ENCODE results near the gene DOCK2. TPM values are rescaled to one million over a fixed set of nuclear protein-coding genes. Genes with fewer than 3 reads are reported as not detected.
A peak's percentile ranks its signal among the peaks of the same experiment; 100 is the strongest.

Gene DOCK2
- total RNA-seq, 1 experiment from 2014 or later, result 2.2 TPM

DNA sequence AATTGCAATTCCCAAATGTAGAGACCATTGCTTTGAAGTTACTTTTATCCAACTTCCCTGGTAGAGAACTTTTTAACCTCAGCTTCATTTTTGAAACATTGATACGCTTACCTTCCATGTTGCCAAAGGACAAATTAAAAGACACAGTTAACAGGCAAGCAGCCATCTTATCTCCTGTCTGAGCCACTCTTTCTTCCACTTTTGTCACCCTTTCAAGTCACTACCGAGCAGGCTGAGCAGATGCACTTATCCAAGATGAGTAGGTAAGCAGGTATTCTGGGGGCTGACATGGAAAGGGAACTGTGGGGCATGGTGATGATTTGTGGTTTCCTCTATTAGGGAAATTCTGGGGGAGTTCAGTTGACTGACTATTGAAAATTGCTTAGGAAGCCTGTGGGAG is 66.7 kb downstream of the DOCK2 start:
- Histone ChIP-seq H3K36me3 (ENCODE audit: insufficient read depth, low read length, poor library complexity, severe bottlenecking) (no peaks in the 10 kb centered on the region), H3K4me1 (ENCODE audit: insufficient read depth, low read length, poor library complexity, severe bottlenecking) (peaks cover 25% of the 10 kb centered on the region), H3K4me3 (ENCODE audit: low read depth, low read length, poor library complexity, severe bottlenecking) (no peak overlapping the region), H3K27ac (ENCODE audit: low read depth, low read length, poor library complexity, severe bottlenecking) (no peak overlapping the region), H3K9me3 (ENCODE audit: low read depth, low read length, poor library complexity, severe bottlenecking) (no peaks in the 10 kb centered on the region), H3K27me3 (replicated peaks; ENCODE audit: insufficient read depth, low read depth, low read length, poor library complexity) (no peaks in the 10 kb centered on the region)
- intact Hi-C loops (cut with micrococcal nuclease; ENCODE audit: unreplicated experiment), result loop anchor here (2.0 to 5.0 kb wide), 2 partner anchors 398 to 513 kb away; no protein-coding TSS in a partner anchor
- POLR2A ChIA-PET (ENCODE audit: low non-redundant PET), result no interaction called here
- TF ChIP-seq, protein P1, sequence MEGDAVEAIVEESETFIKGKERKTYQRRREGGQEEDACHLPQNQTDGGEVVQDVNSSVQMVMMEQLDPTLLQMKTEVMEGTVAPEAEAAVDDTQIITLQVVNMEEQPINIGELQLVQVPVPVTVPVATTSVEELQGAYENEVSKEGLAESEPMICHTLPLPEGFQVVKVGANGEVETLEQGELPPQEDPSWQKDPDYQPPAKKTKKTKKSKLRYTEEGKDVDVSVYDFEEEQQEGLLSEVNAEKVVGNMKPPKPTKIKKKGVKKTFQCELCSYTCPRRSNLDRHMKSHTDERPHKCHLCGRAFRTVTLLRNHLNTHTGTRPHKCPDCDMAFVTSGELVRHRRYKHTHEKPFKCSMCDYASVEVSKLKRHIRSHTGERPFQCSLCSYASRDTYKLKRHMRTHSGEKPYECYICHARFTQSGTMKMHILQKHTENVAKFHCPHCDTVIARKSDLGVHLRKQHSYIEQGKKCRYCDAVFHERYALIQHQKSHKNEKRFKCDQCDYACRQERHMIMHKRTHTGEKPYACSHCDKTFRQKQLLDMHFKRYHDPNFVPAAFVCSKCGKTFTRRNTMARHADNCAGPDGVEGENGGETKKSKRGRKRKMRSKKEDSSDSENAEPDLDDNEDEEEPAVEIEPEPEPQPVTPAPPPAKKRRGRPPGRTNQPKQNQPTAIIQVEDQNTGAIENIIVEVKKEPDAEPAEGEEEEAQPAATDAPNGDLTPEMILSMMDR (conservative IDR thresholded peaks at IDR 0.05; ENCODE audit: low read depth, low read length), result no peak
- TF ChIP-seq EZH2 (IDR thresholded peaks at IDR 0.05; ENCODE audit: borderline replicate concordance, low read depth, low read length, poor library complexity, severe bottlenecking), result no peak
- CTCF ChIA-PET, result no interaction called here
- BruUV-seq (replicated peaks), result no TSS peak
- peak; percentile 20 for DNase-seq (ENCODE audit: low spot score)

DNA sequence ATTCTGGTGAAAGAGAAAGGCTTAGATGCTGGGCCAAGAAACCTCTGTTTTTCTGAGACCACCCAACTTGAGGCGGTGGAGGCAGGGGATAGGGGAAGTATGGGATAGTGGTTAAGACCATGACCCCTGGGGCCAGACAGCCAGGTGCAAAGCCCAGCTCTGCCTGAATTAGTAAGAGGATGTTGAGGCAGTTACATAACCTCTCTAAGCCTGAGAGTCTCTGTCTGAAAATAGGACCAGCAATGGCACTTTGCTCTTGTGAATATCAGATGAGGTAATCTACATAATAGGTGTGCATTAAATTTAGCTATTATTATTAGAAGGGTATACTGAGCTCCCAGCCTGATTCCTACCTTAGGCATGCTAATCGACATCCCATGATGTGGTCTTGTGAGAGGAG is 68.2 kb downstream of the DOCK2 start:
- no peak overlapping the region for H3K4me3 ChIP-seq (ENCODE audit: low read depth, low read length, poor library complexity, severe bottlenecking)
- intact Hi-C loops (cut with micrococcal nuclease; ENCODE audit: unreplicated experiment), result no loop called here
- no peaks in the 10 kb centered on the region for H3K36me3 ChIP-seq (ENCODE audit: insufficient read depth, low read length, poor library complexity, severe bottlenecking)
- peaks cover 25% of the 10 kb centered on the region for H3K4me1 ChIP-seq (ENCODE audit: insufficient read depth, low read length, poor library complexity, severe bottlenecking)
- DNase-seq (ENCODE audit: low spot score), result no peak
- CTCF ChIA-PET, result no interaction called here
- H3K9me3 ChIP-seq (ENCODE audit: low read depth, low read length, poor library complexity, severe bottlenecking), result no peaks in the 10 kb centered on the region
- POLR2A ChIA-PET (ENCODE audit: low non-redundant PET), result no interaction called here
- TF ChIP-seq EZH2 (IDR thresholded peaks at IDR 0.05; ENCODE audit: borderline replicate concordance, low read depth, low read length, poor library complexity, severe bottlenecking), result no peak
- TF ChIP-seq, protein P1 (conservative IDR thresholded peaks at IDR 0.05; ENCODE audit: low read depth, low read length), result no peak
- no peak overlapping the region for H3K27ac ChIP-seq (ENCODE audit: low read depth, low read length, poor library complexity, severe bottlenecking)
- H3K27me3 ChIP-seq (replicated peaks; ENCODE audit: insufficient read depth, low read depth, low read length, poor library complexity), result no peaks in the 10 kb centered on the region
- BruUV-seq (replicated peaks), result no TSS peak

GRCh38 chr5:169706071-169706470 is 69.0 kb downstream of the DOCK2 start:
- ChIA-PET CTCF (no interaction called here), POLR2A (ENCODE audit: low non-redundant PET) (no interaction called here)
- Histone ChIP-seq H3K4me3 (ENCODE audit: low read depth, low read length, poor library complexity, severe bottlenecking) (no peak overlapping the region), H3K4me1 (ENCODE audit: insufficient read depth, low read length, poor library complexity, severe bottlenecking) (peaks cover 25% of the 10 kb centered on the region), H3K27me3 (replicated peaks; ENCODE audit: insufficient read depth, low read depth, low read length, poor library complexity) (no peaks in the 10 kb centered on the region), H3K27ac (ENCODE audit: low read depth, low read length, poor library complexity, severe bottlenecking) (no peak overlapping the region), H3K36me3 (ENCODE audit: insufficient read depth, low read length, poor library complexity, severe bottlenecking) (no peaks in the 10 kb centered on the region), H3K9me3 (ENCODE audit: low read depth, low read length, poor library complexity, severe bottlenecking) (no peaks in the 10 kb centered on the region)
- no peak for DNase-seq (ENCODE audit: low spot score)
- intact Hi-C loops (cut with micrococcal nuclease; ENCODE audit: unreplicated experiment), result no loop called here
- TF ChIP-seq, protein P1 (conservative IDR thresholded peaks at IDR 0.05; ENCODE audit: low read depth, low read length), result no peak
- TF ChIP-seq EZH2 (IDR thresholded peaks at IDR 0.05; ENCODE audit: borderline replicate concordance, low read depth, low read length, poor library complexity, severe bottlenecking), result no peak
- no TSS peak for BruUV-seq (replicated peaks)

Data from A673 (cell line).